ENCODE measurements around the gene VAC14.

The VAC14 gene

DNA sequence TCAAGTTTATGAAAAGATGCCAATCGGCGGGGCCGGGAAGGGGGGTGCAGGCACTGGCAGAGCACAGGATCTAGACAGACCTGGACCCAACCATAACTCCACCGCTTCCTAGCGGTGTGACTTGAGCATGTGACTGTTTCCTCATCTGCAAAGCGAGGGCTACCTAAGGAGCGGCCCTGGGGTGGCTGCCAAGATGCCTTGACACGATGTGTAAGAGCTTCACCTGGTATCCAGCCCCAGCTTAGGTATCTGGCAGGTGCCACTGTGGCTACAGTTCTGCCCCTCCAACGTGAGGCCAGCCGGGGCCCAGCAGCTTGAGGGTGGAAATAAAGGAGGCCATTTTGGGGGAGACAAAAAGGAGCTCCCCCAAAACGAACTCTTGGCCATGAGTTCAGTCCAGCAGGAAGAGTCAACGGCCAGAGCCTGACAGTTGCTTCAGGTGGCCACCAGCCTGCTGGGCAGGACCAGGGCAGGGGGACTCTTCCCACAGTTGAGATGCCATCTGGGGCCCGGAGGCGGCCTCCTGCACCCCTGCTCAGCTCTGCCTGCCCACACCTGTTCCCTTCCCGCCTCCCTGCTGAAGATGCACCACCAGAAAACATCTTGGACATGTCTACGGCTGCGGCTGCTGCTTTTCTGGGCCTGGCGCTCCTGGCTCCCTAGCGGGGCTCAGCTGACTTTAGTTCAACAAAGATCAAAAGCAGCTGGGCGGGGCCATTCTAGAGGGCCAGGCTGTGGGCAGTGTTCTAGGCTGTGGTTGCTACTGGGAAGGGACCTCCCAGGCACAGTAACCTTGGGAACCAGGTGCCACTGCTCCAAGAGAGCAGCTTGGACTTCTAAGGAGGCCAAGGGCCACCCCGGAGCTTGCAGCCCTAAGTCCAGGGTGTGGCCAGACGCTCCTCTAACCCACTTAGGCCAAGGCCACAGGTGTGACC lies 111.7 kb downstream of the VAC14 start:
- no peak for DNase-seq

DNA sequence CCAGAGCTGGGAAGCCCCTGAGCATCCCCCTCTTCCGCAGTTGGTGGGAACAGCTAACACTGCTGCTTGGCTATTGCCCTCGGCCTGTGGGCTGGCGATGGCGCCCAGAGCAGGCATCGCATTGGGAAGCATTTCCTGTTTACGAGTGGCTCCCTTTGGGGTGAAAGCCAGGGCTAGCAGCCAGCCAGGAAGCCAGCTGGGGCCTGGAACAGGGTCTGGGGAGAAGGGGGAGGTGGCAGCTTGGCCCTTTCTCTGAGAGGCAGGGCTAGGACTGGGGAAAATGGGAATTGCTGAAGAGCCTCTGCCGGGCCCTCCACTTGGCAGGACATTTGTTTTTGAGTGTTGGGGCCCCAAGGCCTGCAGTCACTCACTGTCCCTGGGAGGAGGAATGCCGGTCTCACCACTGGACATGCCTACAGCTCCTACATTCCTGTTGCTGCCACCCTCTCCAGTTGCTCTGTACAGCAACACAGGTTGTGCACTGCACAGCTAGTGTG lies 112.7 kb downstream of the VAC14 start:
- no peak for DNase-seq

DNA sequence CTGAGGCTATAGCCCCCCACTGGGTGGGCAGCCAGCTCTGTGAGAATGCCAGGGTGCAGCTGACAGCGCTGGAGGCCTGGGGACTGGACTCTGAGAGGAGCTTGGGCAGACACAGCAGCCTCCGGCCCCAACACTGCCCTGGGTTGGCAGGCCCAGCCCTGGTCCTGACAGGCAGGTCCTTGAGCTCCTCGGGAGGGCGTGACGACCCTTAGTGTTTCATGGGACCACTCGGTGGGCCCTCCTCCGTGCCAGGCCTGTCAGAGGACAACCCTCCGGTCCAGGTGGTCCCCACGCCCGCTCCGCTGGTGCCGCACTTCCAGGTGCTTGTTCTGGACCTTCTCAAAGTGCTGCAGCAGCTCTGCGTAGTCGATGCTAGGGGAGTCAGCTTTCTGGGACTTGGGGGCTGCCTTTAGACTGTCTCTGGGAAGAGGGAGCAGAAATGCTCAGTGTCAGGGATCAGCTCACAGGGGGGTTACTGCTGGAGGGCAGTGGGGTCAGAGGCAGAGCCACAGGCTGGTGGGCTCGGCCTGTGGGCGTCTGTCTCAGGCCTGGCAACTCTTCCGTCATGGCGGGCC lies 113.2 kb downstream of the VAC14 start:
- no peak for DNase-seq

- no peak for DNase-seq
Measured at GRCh38 chr16:70687102-70687511, 113.9 kb downstream of the VAC14 start.

DNA sequence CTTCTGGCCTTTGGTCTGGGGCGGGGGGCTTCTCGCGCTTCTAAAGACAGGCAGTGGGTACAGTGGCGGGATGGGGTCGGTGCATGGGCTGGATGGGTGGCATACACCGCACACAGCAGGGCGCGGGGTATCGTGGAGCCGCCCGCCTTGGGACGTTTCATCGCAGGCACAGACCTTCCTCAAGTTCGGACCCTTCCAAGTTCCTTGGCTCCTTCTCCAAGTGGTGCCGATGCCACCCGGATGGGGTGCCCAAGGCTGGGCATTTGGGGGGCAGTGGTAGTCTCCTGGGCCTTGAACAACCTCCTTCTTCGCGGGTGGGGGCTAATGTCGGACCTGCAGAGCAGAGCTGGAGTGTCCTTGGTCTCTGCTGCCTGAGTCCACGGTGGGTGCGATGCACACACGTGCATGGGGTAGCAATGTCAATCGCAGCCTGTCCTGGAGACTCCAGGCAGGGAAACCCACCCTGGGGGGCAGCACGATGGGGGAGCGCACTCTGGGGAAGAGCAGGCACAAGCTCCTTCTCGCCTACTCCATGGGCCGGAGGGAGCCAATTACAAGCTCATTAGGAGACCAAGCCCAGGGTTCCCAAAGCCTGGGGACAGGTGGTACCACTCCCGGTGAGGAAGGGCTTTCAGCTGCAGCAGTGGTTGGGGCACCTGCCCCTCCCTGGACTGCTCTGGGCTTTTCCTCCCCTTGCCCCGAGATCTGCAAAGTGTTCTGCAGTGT lies 114.4 kb downstream of the VAC14 start:
- DNase-seq: no peak

DNA sequence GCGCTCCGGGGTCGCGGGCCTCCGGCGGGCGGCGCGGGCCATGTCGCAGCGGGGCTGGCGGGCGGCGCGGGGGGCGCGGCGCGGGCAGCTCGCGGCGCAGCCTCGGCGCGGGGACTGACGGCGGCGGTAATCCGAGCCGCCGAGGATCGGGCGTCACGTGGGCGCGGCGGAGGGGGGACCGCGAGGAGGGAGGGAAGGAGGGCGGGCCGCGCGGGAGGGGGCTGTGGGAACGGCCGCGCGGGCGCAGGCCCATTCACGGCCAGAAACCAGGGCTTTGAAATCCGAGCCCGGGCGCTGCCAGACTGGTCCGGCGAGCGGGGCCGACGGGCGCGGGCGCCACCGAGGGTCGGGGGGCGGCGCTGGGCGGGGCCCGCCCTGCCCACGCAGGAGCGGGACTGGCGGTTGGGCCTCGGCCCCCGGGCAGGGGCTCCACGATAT lies 115.0 kb downstream of the VAC14 start, which contains the start of gene MTSS2:
Gene MTSS2, minus strand, starts transcription at position 116 of the 438 bp plus-strand sequence. CDS start 262 bp downstream, outside the sequence.
- no peak for DNase-seq

DNA sequence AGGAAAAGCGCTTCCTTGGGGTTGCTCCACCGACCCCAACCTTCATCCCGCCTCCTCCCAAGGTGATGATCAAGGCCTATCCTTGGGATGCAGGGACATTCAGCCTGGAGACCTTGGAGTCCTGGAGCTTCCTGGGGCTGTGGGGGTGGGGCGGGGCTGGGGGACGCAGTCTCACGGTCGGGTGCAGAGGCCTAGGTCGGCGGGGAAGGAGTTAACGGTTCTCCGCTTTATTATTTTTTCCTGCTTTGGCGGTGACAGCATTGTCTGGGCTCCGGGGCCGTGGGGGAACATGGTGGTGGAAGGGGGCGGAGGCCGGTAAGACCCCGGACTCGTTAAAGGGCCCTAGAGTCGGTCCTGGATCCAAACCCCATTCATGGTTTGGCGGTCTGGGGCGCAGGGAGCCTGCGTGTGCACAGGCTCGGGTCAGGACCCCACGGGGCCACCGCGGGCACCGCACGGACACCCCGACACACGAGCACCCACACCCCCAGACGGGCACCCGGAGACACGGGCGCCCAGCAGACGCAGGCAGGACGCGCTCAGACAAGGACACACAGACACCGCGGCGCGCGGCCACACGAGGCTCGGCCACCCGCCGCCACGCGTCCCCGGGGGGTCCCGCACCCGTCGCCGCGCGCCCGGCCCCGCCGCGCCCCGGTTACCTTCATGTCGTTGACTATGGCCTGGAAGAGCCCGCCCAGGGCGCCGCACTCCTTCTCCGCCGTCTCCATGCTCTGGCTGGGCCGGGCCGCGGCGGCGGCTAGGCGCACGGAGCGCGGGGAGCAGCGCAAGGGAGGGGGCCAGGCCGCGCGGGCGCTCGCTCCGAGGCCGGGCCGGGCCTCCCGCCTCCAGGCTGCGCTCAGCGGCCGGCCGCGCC lies 115.7 kb downstream of the VAC14 start:
- DNase-seq: no peak

GRCh38 chr16:70684146-70685060 lies 116.6 kb downstream of the VAC14 start:
- DNase-seq: no peak

DNA sequence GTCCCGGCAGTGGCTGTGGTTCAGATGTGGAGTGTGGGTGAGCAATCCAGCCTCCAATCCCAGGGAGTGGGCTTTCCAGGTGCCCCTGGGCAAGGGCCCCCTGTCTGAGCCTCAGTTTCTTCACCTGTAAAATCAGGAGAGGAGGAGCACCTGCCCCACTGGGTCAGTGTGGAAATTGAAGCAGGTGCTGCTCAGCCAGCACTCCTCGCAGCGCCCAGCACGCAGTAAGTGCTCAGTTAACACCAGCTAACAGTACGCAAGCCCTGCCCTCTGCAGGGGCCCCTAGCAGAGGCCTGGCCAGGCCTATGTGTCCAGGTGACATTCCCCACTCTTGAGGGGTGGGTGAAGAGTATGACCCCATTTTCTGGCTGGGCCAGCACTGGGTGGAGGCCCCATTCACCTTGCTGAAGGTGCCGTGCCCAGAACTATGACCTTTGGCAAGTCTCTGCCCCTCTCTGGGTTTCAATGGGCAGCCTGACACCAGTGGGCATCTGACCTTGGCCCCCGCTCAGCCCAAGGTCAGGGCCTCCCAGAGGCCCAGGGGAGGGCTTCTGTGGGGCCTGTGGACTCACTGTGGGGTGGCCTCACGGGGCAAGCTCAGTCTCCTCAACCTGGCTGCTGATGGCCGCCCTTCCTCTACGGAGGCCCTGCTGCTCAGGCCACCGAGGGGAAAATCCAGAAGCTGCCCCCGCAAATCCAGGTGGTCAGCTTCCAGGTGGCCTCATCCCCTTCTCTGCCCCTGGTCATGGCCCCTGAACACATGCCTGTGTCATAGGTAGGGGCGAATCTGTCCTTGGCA lies 117.6 kb downstream of the VAC14 start:
- no peak for DNase-seq

- DNase-seq: no peak
Measured at GRCh38 chr16:70682239-70683145, 118.5 kb downstream of the VAC14 start.

- DNase-seq: no peak
Measured at GRCh38 chr16:70681382-70682238, 119.3 kb downstream of the VAC14 start.

DNA sequence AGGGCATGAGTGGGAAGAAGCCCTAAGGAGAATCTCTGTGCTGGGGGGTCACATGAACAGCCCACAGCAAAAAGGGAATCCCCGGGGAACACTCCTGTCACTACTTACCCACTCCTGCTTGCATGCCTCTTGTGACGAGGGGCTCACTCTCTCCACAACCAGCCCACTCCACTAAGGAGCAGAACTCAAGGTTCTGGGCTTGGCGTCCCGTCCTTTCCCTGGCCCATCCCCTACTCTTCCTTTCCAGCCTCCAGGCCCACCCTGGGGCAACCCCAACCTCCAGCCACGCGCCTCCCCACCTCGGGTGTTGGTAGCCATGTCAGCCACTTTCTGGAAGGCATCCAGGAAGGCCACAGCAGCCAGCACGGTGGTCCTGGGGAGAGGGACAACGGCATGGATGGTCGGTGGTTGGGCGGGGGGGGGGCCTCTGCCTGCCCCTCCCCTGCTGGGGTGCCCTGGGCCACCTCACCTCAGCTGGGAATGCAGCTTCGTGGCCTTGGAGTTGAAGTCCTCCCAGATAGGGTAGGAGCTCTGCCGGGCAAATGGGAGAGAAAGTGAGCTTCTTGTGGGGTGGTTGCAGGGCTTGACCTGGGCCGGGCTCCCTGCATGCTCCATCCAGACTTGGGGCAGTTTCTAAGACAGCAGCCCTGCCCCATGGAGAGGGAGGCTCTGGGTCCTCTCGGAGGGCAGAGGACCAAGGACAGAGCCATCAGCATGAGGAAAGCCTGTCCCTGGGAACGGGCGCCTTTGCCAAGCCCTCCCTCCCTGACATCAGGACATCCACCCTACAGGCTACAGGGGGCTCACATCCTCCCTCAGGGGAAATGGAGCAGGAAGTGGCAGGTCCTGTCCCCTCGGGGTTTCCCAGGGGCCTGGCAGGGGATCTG lies 120.2 kb downstream of the VAC14 start:
- DNase-seq: no peak

- no peak for DNase-seq
Measured at GRCh38 chr16:70679671-70680494, 121.1 kb downstream of the VAC14 start.

DNA sequence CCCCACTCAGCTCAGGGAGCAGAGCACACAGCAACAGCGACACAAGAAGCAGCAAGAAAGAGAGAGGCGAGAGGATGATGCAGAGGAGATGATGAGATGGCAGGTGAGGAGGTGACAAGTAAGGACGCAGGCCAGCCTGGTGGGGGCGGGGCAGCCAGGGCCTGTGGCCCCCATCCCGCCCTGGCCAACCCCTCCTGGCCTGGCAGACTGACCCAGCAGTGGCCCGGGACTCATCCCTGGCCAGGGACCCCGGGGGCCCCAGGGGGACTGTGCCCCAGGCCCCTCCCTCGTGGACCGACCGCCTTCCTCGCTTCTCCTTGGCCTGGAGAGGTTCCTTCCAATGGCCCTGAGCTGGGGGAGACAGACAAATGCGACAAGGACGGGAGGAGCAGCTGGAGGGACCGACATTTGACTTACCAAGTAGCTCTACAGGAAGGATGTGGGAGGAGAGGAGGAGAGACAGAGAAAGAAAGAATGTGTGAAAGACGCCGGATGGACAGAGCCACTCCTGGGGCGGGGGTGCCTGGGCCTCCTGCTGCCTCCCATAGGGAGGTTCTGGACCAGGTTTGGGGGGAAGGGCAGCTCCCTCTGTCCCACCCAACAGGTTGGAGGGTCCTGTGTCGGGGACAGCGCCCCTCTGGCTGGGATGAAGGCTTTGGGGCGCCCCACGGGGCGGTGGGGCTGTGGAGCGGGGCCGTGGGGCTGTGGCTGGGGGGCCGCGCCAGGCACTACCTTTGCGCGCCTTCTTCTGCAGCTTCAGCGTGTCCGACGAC lies 121.9 kb downstream of the VAC14 start:
- DNase-seq: no peak

Data from CD4-positive, alpha-beta T cell treated with Interleukin-4 for 4 hours (primary cell).